Suprapubic skin (tissue), 4 donors: ENCODE results near the gene TPM4.

Source experiments
- POLR2A ChIP-seq, 2 donors: fragments of 450-650 bp; IDR thresholded peaks; one replicate each; pipeline ENCODE4 v1.6.1; 2017; ENCODE audit warnings: antibody characterized with exemption in 2 of 2, mild to moderate bottlenecking in 2 of 2, moderate library complexity in 2 of 2
- POLR2AphosphoS5 ChIP-seq, 3 donors: sonication (generic); formaldehyde crosslinking; IDR thresholded peaks; one replicate each; pipeline ENCODE4 v1.6.1; 2017; ENCODE audit warnings: antibody characterized with exemption in 3 of 3
- TF ChIP-seq, protein P1 (sequence below), 2 donors: fragments of 200-600 bp in 1 of 2; fragments of 450-650 bp in 1 of 2; sonication (generic) in 1 of 2; IDR thresholded peaks; one replicate each; pipeline ENCODE4 v1.5.1; 2016 to 2019; ENCODE audit warnings: antibody characterized with exemption in 2 of 2, mild to moderate bottlenecking in 1 of 2, moderate library complexity in 1 of 2

DNA sequence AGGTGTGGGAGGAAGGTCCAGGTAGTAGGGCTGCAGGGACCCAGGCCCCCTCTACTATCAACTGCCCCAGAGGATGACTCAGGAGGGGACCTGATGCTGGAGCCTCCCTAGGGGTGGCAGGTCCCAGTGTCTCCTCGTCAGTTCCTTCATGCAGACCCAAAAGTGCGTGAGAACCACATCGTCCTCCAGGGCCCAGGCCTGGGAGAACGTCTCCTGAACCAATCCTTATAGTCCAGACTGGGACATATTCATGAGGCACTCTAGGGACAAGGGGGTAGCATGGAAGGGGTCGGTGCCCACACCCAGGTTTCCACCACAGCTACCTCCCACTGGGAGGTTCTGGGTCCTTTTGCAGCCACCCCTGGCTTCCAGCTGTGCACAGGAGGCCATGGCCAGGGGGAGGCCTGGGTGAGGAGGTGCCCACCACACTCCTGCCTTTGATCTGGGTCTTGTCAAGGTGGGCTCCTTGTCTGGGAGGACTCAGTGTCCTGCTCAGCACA lies 38.0 kb upstream of the TPM4 start:
- no peak for TF ChIP-seq POLR2A (IDR thresholded peaks at IDR 0.05)
- TF ChIP-seq, protein P1, sequence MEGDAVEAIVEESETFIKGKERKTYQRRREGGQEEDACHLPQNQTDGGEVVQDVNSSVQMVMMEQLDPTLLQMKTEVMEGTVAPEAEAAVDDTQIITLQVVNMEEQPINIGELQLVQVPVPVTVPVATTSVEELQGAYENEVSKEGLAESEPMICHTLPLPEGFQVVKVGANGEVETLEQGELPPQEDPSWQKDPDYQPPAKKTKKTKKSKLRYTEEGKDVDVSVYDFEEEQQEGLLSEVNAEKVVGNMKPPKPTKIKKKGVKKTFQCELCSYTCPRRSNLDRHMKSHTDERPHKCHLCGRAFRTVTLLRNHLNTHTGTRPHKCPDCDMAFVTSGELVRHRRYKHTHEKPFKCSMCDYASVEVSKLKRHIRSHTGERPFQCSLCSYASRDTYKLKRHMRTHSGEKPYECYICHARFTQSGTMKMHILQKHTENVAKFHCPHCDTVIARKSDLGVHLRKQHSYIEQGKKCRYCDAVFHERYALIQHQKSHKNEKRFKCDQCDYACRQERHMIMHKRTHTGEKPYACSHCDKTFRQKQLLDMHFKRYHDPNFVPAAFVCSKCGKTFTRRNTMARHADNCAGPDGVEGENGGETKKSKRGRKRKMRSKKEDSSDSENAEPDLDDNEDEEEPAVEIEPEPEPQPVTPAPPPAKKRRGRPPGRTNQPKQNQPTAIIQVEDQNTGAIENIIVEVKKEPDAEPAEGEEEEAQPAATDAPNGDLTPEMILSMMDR (IDR thresholded peaks at IDR 0.05): no peak
- TF ChIP-seq POLR2AphosphoS5 (IDR thresholded peaks at IDR 0.05): no peak
